IPS-20b (cell line): Measurements from ENCODE around the gene ATP8A2.
"Not testable (repeated sequence)": the region's sequence is repeated elsewhere in the genome, so short reads cannot be mapped to it uniquely, and the experiment has no call there.

ENCODE experiments used
- H3K27ac ChIP-seq: one replicate; pipeline ENCODE4 v1.5.1; 2013; ENCODE audit warnings: low read length
- H3K27me3 ChIP-seq: 2 replicates; pipeline ENCODE4 v1.6.1; 2013; ENCODE audit warnings: mild to moderate bottlenecking, low read length, inconsistent platforms; ENCODE audit not compliant: insufficient read depth
- H3K36me3 ChIP-seq: 2 replicates; pipeline ENCODE4 v1.6.1; 2013; ENCODE audit warnings: low read depth, mild to moderate bottlenecking, inconsistent platforms, low read length, moderate library complexity; ENCODE audit not compliant: insufficient read depth
- H3K4me1 ChIP-seq: 2 replicates; pipeline ENCODE4 v1.6.1; 2013; ENCODE audit warnings: mild to moderate bottlenecking, control low read depth, inconsistent platforms, low read length, moderate library complexity; ENCODE audit not compliant: insufficient read depth
- H3K4me3 ChIP-seq: 2 replicates; pipeline ENCODE4 v1.5.1; 2013; ENCODE audit warnings: mild to moderate bottlenecking, low read length, inconsistent platforms
- H3K9ac ChIP-seq: 2 replicates; pipeline ENCODE4 v1.6.1; 2013; ENCODE audit warnings: low read depth, mild to moderate bottlenecking, inconsistent platforms, low read length, moderate library complexity
- H3K9me3 ChIP-seq: 2 replicates; pipeline ENCODE4 v1.6.1; 2013; ENCODE audit warnings: mild to moderate bottlenecking, low read depth, low read length, inconsistent platforms; ENCODE audit not compliant: insufficient read depth

ATP8A2 gene

DNA sequence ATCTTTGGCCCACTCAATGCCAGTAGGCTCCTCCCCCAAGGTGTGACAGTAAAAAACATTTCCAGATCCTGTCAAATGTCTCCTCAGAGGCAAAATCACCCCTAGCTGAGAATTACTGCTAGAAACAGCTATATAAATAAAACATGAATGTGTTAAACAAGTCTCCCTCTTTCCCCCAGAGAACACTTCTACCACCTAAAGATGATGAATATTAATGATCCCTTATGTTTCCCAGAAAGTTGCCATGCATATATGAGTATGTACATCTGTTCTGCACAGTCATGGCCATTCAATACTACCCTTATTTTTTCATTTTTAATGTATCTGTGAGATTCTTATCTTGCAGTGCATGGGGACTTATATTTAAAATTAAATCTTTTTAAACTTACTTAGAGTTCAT lies 450.0 kb downstream of the ATP8A2 start:
- Histone ChIP-seq H3K27me3 (no peaks in the 10 kb centered on the region), H3K4me1 (peaks cover 4% of the 10 kb centered on the region; the same call in 1 of the 2 replicates), H3K9ac (no peak overlapping the region), H3K4me3 (no peak overlapping the region), H3K36me3 (no peaks in the 10 kb centered on the region), H3K27ac (no peak overlapping the region), H3K9me3 (no peaks in the 10 kb centered on the region)

- not testable (repeated sequence) for H3K9ac ChIP-seq, H3K27ac ChIP-seq, H3K36me3 ChIP-seq, H3K9me3 ChIP-seq, H3K4me3 ChIP-seq, H3K4me1 ChIP-seq, H3K27me3 ChIP-seq
Observed at GRCh38 chr13:25827221-25827620, 455.4 kb downstream of the ATP8A2 start.

GRCh38 chr13:25827831-25828465 lies 456.2 kb downstream of the ATP8A2 start:
- Histone ChIP-seq H3K9me3 (no peaks in the 10 kb centered on the region), H3K4me1 (no peaks in the 10 kb centered on the region), H3K27me3 (no peaks in the 10 kb centered on the region), H3K27ac (no peak overlapping the region), H3K36me3 (no peaks in the 10 kb centered on the region), H3K4me3 (no peak overlapping the region), H3K9ac (no peak overlapping the region)

DNA sequence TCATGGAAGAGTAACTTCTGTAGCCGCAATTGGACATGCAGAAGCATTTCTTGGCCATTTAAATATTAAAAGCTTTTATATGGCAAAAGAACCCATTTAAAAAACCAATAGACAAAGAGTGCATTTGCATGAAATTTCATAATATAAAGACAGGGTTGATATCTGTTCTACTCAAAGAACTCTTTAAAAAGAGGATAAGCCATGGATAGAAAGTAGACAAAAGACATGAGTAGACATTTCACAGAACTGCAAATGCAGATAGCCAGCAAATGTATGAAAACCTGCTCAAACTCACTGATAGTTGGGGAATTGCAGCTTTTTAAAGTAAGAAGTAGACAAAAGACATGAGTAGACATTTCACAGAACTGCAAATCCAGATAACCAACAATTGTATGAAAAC lies 462.0 kb downstream of the ATP8A2 start:
- Histone ChIP-seq H3K36me3 (no peaks in the 10 kb centered on the region), H3K27me3 (no peaks in the 10 kb centered on the region), H3K9me3 (no peaks in the 10 kb centered on the region), H3K4me1 (no peaks in the 10 kb centered on the region; the same call in 1 of the 2 replicates), H3K4me3 (no peak overlapping the region), H3K27ac (no peak overlapping the region), H3K9ac (no peak overlapping the region)

DNA sequence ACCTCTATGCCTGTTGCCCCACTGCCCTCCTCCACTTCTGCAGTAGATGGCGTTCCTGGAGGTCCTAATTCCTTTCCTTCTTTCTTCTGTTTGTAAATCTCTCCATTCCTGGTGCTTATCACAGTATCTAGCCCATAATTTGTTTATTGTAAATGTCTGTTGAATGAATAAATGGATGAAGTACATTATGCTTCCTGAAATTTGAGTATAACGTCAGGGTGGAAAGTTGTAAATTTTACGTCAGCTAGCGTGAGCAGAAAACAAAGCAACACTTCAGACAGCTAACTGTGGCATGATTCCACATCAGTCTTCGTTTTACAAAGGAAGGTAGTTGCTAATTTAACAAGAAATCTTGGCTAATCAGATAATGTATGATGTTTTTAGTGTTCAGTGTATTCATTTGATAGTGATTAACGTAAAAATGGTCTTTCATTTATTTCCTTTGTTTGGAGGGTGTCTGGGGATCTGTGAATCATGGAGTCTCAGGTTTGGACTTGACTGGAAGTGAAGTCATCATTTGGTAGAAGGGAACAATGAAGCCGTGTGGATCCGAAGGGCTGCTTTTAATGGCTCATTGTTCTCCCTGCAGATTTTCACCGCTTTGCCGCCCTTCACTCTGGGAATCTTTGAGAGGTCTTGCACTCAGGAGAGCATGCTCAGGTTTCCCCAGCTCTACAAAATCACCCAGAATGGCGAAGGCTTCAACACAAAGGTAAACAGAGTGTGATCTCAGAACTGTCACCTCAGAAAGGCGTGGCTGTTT lies 465.0 kb downstream of the ATP8A2 start:
- H3K9me3 ChIP-seq = no peaks in the 10 kb centered on the region
- no peak overlapping the region for H3K4me3 ChIP-seq
- no peaks in the 10 kb centered on the region for H3K36me3 ChIP-seq
- H3K4me1 ChIP-seq = no peaks in the 10 kb centered on the region; the same call in 1 of the 2 replicates
- H3K27me3 ChIP-seq = no peaks in the 10 kb centered on the region
- H3K9ac ChIP-seq = no peak overlapping the region
- H3K27ac ChIP-seq = no peak overlapping the region

DNA sequence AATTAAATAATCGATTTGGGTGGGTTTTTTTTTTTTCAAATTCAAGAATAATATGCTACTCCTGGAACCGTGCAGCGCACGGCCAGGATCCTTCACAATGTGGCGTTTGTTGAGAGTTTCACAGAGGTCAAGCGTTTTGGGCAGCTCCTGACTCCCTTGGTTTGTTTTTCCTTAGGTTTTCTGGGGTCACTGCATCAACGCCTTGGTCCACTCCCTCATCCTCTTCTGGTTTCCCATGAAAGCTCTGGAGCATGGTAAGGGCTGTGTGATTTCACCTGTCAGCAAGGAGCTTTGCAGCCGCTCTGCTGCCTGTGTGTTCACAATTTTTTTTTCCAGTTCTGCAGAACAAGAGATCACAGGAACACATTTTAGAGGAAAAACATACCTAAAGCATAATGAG lies 467.6 kb downstream of the ATP8A2 start:
- Histone ChIP-seq H3K27ac (no peak overlapping the region), H3K36me3 (no peaks in the 10 kb centered on the region), H3K4me3 (no peak overlapping the region), H3K9me3 (no peaks in the 10 kb centered on the region), H3K9ac (no peak overlapping the region), H3K4me1 (no peaks in the 10 kb centered on the region; the same call in 1 of the 2 replicates), H3K27me3 (no peaks in the 10 kb centered on the region)

DNA sequence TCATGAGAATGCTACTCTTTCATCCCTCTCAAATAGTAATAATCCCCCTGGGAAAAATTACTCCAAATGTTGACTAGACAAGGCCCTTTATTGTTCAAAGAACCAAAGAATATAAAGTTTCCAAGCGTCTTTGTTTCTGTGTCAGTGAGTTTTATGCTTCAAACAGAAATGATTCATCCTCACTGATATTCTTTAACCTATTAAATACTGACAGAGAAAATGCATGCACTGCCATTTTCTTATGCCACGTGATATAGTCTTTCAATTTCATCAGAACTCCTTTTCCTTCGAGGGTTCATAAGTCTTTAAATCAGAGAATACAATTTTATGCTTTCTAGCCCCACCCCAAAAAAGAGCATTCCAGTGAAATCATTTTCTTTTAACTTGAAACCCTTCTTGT lies 468.5 kb downstream of the ATP8A2 start:
- Histone ChIP-seq H3K4me1 (no peaks in the 10 kb centered on the region; the same call in 1 of the 2 replicates), H3K9me3 (no peaks in the 10 kb centered on the region), H3K27me3 (no peaks in the 10 kb centered on the region), H3K9ac (no peak overlapping the region), H3K4me3 (no peak overlapping the region), H3K27ac (no peak overlapping the region), H3K36me3 (no peaks in the 10 kb centered on the region)

- Histone ChIP-seq H3K4me1 (no peaks in the 10 kb centered on the region; the same call in 1 of the 2 replicates), H3K36me3 (no peaks in the 10 kb centered on the region), H3K27me3 (no peaks in the 10 kb centered on the region), H3K4me3 (no peak overlapping the region), H3K9me3 (no peaks in the 10 kb centered on the region), H3K9ac (no peak overlapping the region), H3K27ac (no peak overlapping the region)
Observed at GRCh38 chr13:25840931-25841330, 469.2 kb downstream of the ATP8A2 start.

- Histone ChIP-seq H3K9me3 (no peaks in the 10 kb centered on the region), H3K36me3 (no peaks in the 10 kb centered on the region), H3K9ac (no peak overlapping the region), H3K27me3 (no peaks in the 10 kb centered on the region), H3K4me3 (no peak overlapping the region), H3K4me1 (peaks cover 18% of the 10 kb centered on the region; the same call in 1 of the 2 replicates), H3K27ac (no peak overlapping the region)
Observed at GRCh38 chr13:25843692-25844091, 471.9 kb downstream of the ATP8A2 start.

- peaks cover 21% of the 10 kb centered on the region; the same call in 1 of the 2 replicates for H3K4me1 ChIP-seq
- no peaks in the 10 kb centered on the region for H3K9me3 ChIP-seq
- H3K27me3 ChIP-seq = no peaks in the 10 kb centered on the region
- no peak overlapping the region for H3K4me3 ChIP-seq
- no peak overlapping the region for H3K9ac ChIP-seq
- H3K27ac ChIP-seq = no peak overlapping the region
- H3K36me3 ChIP-seq = no peaks in the 10 kb centered on the region
Observed at GRCh38 chr13:25844559-25845434, 473.0 kb downstream of the ATP8A2 start.

- H3K4me1 ChIP-seq = peaks cover 21% of the 10 kb centered on the region; the same call in 1 of the 2 replicates
- H3K36me3 ChIP-seq = no peaks in the 10 kb centered on the region
- no peaks in the 10 kb centered on the region for H3K27me3 ChIP-seq
- H3K4me3 ChIP-seq = no peak overlapping the region
- no peak overlapping the region for H3K27ac ChIP-seq
- no peaks in the 10 kb centered on the region for H3K9me3 ChIP-seq
- H3K9ac ChIP-seq = no peak overlapping the region
Observed at GRCh38 chr13:25846222-25846984, 474.6 kb downstream of the ATP8A2 start.
